Measurements from ENCODE around the gene KLHDC4.
"Not testable (repeated sequence)": the region's sequence is repeated elsewhere in the genome, so short reads cannot be mapped to it uniquely, and the experiment has no call there.

KLHDC4 gene

GRCh38 chr16:87684711-87685404 lies 80.9 kb downstream of the KLHDC4 start:
- TF ChIP-seq PAX5 (IDR thresholded peaks at IDR 0.05; ENCODE audit: insufficient read depth, low read length, severe bottlenecking) (no peak), POLR2A (IDR thresholded peaks at IDR 0.05; ENCODE audit: low read depth, low read length) (no peak), TAF1 (IDR thresholded peaks at IDR 0.05; ENCODE audit: low read depth, low read length) (no peak), SPI1 (IDR thresholded peaks at IDR 0.05; ENCODE audit: low read depth, low read length) (no peak), POLR2AphosphoS5 (IDR thresholded peaks at IDR 0.05; ENCODE audit: low read depth, low read length) (no peak), POU2F2 (IDR thresholded peaks at IDR 0.05; ENCODE audit: low read depth, low read length) (no peak)
- DNase-seq (ENCODE audit: insufficient read length, low spot score), result no peak
- no peak for FAIRE-seq

GRCh38 chr16:87684106-87684677 lies 81.6 kb downstream of the KLHDC4 start:
- FAIRE-seq, result no peak
- no peak for DNase-seq (ENCODE audit: insufficient read length, low spot score)
- TF ChIP-seq POU2F2 (IDR thresholded peaks at IDR 0.05; ENCODE audit: low read depth, low read length) (no peak), PAX5 (IDR thresholded peaks at IDR 0.05; ENCODE audit: insufficient read depth, low read length, severe bottlenecking) (no peak), POLR2AphosphoS5 (IDR thresholded peaks at IDR 0.05; ENCODE audit: low read depth, low read length) (no peak), POLR2A (IDR thresholded peaks at IDR 0.05; ENCODE audit: low read depth, low read length) (no peak)

GRCh38 chr16:87682852-87683399 lies 82.9 kb downstream of the KLHDC4 start:
- TF ChIP-seq PAX5 (IDR thresholded peaks at IDR 0.05; ENCODE audit: insufficient read depth, low read length, severe bottlenecking) (no peak), SPI1 (IDR thresholded peaks at IDR 0.05; ENCODE audit: low read depth, low read length) (no peak), POU2F2 (IDR thresholded peaks at IDR 0.05; ENCODE audit: low read depth, low read length) (no peak), POLR2AphosphoS5 (IDR thresholded peaks at IDR 0.05; ENCODE audit: low read depth, low read length) (no peak), TAF1 (IDR thresholded peaks at IDR 0.05; ENCODE audit: low read depth, low read length) (no peak), POLR2A (IDR thresholded peaks at IDR 0.05; ENCODE audit: low read depth, low read length) (no peak)
- no peak for DNase-seq (ENCODE audit: insufficient read length, low spot score)
- FAIRE-seq, result no peak

GRCh38 chr16:87681981-87682570 lies 83.7 kb downstream of the KLHDC4 start:
- no peak for FAIRE-seq
- no peak for DNase-seq (ENCODE audit: insufficient read length, low spot score)
- no peak for TF ChIP-seq TAF1 (IDR thresholded peaks at IDR 0.05; ENCODE audit: low read depth, low read length)

- FAIRE-seq; DNase-seq (ENCODE audit: insufficient read length, low spot score): not testable (repeated sequence)
Observed at GRCh38 chr16:87681051-87681602, 84.7 kb downstream of the KLHDC4 start.

- no peak for DNase-seq (ENCODE audit: insufficient read length, low spot score)
- no peak for TF ChIP-seq PAX5 (IDR thresholded peaks at IDR 0.05; ENCODE audit: insufficient read depth, low read length, severe bottlenecking)
- no peak for TF ChIP-seq POLR2A (IDR thresholded peaks at IDR 0.05; ENCODE audit: low read depth, low read length)
- no peak for TF ChIP-seq POLR2AphosphoS5 (IDR thresholded peaks at IDR 0.05; ENCODE audit: low read depth, low read length)
- no peak for TF ChIP-seq TAF1 (IDR thresholded peaks at IDR 0.05; ENCODE audit: low read depth, low read length)
- no peak for TF ChIP-seq POU2F2 (IDR thresholded peaks at IDR 0.05; ENCODE audit: low read depth, low read length)
- no peak for TF ChIP-seq SPI1 (IDR thresholded peaks at IDR 0.05; ENCODE audit: low read depth, low read length)
- no peak for FAIRE-seq
Observed at GRCh38 chr16:87680272-87680644, 85.5 kb downstream of the KLHDC4 start.

GRCh38 chr16:87679593-87680271 lies 86.1 kb downstream of the KLHDC4 start:
- FAIRE-seq (no peak), DNase-seq (ENCODE audit: insufficient read length, low spot score) (no peak)
- TF ChIP-seq POLR2AphosphoS5 (IDR thresholded peaks at IDR 0.05; ENCODE audit: low read depth, low read length), result no peak
- no peak for TF ChIP-seq TAF1 (IDR thresholded peaks at IDR 0.05; ENCODE audit: low read depth, low read length)
- TF ChIP-seq PAX5 (IDR thresholded peaks at IDR 0.05; ENCODE audit: insufficient read depth, low read length, severe bottlenecking), result no peak
- TF ChIP-seq SPI1 (IDR thresholded peaks at IDR 0.05; ENCODE audit: low read depth, low read length), result no peak
- TF ChIP-seq POU2F2 (IDR thresholded peaks at IDR 0.05; ENCODE audit: low read depth, low read length), result no peak
- TF ChIP-seq POLR2A (IDR thresholded peaks at IDR 0.05; ENCODE audit: low read depth, low read length), result no peak

- FAIRE-seq, result no peak
- TF ChIP-seq POU2F2 (IDR thresholded peaks at IDR 0.05; ENCODE audit: low read depth, low read length) (no peak), TAF1 (IDR thresholded peaks at IDR 0.05; ENCODE audit: low read depth, low read length) (no peak), POLR2A (IDR thresholded peaks at IDR 0.05; ENCODE audit: low read depth, low read length) (no peak), PAX5 (IDR thresholded peaks at IDR 0.05; ENCODE audit: insufficient read depth, low read length, severe bottlenecking) (no peak), SPI1 (IDR thresholded peaks at IDR 0.05; ENCODE audit: low read depth, low read length) (no peak), POLR2AphosphoS5 (IDR thresholded peaks at IDR 0.05; ENCODE audit: low read depth, low read length) (no peak)
- no peak for DNase-seq (ENCODE audit: insufficient read length, low spot score)
Observed at GRCh38 chr16:87678618-87679017, 87.2 kb downstream of the KLHDC4 start.

- DNase-seq (ENCODE audit: insufficient read length, low spot score) (no peak), FAIRE-seq (no peak)
- TF ChIP-seq POLR2A (IDR thresholded peaks at IDR 0.05; ENCODE audit: low read depth, low read length), result no peak
Observed at GRCh38 chr16:87677830-87678229, 88.0 kb downstream of the KLHDC4 start.

Measured in GM12891 (cell line).